Muscle of back (tissue), 13 donors: ENCODE measurements around the gene RAX. TPM values are rescaled to one million over a fixed set of nuclear protein-coding genes. Genes with fewer than 3 reads are reported as not detected.
A peak's percentile ranks its signal among the peaks of the same experiment; 100 is the strongest.

Source experiments
- DNase-seq, 3 donors: peaks; one replicate each; pipeline versions ENCODE4 v3.0.0 to v3.0.0-alpha.2; 2013
- long read RNA-seq, 9 donors: transcript quantifications; one replicate each; lab custom pipeline, GENCODE V29; 2026
- polyA plus RNA-seq, 10 donors: library from polyadenylated mRNA; unstranded; fragments of 120-200 nt; gene quantifications; one replicate each; pipeline ENCODE4 v1.2.1, GENCODE V29; 2013; ENCODE audit not compliant: insufficient read length in 10 of 10

The RAX gene
- under 1 TPM in 1 of 10 donors, not detected in 9; 0.27 TPM for polyA plus RNA-seq
- long read RNA-seq, donor 1, result 0 reads
- long read RNA-seq, donor 2, result 0 reads
- long read RNA-seq, donor 3, result 0 reads
- long read RNA-seq, donor 4, result 0 reads
- long read RNA-seq, donor 5, result 0 reads
- long read RNA-seq, donor 6, result 0 reads
- long read RNA-seq, donor 7, result 0 reads
- long read RNA-seq, donor 8, result 0 reads
- long read RNA-seq, donor 9, result 0 reads

DNA sequence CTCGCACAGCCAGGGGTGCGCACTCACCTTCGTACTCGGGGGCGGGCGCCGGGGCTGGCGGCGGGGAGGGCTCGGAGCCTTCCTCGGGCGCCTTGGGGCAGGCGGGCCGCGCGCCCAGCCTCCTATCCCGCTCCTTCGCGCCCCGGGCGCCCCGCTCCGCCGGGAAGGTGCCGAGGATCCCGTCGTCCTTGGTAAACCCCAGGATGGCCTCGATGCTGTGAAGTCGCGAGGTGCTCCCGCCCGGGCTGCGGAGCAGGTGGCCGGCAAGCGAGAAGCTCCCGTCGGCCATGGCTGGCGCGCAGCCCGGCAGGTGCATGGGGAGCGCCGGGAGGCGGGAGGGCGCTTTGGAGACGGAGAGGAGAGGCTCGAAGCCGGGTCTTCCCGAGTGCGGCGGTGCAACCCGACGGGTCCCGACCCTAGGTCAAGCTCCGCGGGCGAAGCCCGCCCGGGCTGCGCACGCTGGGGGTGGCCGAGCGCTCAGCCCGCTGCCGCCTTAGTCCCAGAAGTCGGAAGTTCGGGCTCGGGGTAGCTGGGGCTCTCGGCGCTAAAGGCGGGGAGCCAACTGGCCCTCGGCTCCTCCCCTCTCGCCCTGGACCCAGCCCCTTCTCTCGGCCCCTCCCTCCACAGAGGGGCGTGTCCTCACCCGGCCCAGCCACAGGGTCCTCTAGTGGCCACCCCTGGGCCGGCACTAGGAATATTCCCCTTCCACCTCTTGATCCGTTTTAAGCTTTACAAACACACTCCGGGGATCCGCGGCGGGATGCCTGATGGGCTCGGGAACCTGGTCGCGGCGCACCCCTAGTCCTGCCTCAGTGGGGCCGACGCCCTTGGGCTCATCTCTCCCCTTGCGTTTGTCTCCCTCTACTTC, at the start of gene RAX:
TSS of gene RAX (minus strand) at position 564 of the 868 bp plus-strand sequence. CDS start at position 316, 248 bp downstream.
- peak in 1 of 3 donors; percentile 21 for DNase-seq

DNA sequence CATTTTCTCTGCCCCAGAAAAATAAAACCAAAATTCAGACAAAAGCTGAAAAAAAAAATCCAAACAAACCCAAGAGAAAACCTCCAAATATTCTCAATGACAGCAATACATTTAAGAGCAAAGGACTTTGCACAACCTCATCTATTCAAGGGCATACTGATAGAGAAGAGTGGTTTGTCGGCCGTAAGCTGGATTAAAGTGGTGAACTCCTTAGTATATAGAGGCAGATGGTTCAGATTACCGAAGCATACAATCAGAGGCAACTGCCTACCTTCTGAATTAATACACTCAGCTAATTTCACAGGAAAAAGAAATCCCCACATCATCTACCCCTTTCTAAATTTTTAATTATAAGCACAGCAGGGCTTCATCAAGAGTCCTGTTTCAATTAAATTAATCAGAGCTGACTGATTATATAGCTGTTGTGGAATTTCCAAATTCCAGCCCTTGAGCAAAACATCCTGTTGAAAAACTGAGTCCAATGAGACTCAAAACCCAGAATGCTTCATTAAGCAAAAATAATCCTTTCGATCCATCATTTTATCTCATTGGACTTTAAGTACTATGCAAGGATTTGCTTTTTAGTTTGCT, 45.3 kb upstream of the RAX start, which contains the start of gene CPLX4:
TSS of gene CPLX4 (minus strand) at position 190 of the 591 bp plus-strand sequence. CDS start at position 3, 187 bp downstream.
- DNase-seq, result no peak

DNA sequence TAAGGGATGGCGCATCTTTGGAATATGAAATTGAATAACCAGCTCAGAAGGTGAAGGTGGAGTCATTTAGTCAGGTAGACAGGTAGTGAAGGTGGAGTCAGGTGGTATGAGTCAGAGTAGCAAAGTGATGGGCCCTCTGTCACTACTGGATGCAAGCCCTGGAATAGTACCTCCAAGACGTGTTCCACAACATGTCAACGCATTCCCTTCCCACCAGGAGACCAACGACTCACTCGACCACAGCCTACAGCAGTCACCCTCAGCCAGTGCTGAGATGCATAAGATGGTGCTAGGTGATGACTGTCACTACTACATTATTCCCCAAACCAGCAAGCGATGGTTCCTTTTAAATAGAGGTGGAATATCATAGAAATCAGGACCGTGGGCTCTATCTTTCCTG, 38.4 kb upstream of the RAX start:
- DNase-seq, result no peak

DNA sequence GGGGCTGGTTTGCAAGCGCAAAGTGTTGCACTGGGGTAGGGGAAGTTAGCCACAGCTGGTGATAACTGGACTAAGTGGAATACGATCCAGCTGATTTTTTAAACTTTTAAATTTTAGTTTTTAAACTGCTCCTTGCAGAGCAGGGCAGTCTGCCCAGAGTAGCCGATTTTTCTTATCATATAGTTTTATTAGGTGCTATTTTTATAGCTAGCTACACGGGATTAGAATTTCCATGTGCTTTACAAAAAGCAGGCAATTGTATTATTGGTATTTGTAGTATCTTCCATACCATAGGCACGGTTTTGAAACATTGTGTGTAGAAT, 35.6 kb upstream of the RAX start:
- DNase-seq, result no peak

DNA sequence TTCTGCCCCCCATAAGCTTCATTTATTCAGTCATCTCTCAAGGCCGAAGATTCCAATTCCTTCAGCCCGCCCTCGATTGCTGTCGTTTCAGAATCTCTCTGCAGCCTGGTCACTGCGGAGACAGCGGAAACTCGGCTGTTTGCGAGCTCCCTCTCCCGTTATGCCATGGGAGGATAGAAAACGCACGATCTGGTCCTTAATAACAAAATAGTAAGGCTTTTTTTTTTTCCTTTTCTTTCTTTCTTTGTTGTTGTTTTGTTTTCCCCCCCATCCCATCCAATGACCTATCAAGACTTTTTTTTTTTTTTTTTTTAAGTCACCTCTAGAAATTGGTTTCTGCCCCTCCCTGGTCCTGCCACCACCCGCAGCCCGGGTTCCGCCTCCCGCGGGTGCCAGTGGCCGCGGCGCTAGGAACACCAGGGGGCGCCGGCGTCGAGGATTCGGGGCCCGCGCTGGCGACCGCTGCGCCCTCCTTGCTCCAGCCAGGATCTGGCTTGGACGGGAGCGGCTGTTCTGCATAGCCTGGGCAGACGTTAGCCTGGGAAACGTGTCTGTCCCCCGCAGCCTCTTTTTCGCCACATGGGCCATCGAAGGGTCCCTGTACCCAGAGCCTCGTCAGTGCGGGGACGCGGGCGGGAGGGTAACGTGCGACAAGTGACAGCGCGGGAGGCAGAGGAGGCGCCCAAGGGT, 35.1 kb upstream of the RAX start:
- DNase-seq, result peak; percentile 61 to 92 (median 77)

DNA sequence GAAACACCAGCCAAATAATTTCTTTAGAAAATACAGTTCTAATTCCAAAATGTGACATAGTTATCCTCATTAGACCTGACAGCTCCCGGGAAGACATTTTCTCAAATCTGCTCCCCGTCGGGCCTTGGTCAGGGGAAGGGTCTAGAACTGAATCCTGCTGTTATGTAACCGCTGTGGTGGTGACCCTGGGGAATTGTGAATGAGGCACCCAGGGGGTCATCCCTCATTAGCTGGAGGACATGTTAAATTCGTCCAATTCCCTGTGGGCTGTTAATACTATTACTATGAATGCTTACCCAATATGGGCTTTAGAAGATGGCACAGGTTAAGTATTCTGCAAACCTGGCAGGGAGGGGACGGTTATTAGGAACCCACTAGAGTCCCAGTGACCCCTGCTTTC, 33.4 kb upstream of the RAX start:
- no peak for DNase-seq

DNA sequence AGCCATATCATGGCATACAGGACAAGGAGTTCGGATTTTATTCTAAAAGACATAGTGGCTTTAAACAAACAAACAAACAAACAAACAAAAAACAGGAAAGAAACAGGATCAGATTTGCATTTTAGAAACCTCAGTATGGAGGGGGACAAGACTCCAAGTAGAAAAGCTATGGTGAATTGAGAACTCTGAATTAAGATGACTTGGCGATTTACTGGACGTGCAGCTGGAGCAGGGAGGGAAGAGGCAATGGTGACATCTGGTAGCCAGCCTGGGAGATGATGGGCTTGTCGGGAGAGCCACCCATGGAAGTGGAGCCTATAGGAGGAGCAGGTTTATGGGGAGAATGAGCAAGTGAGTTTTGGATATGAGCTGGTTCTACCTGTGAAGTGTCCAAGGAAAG, 32.0 kb upstream of the RAX start:
- no peak for DNase-seq

DNA sequence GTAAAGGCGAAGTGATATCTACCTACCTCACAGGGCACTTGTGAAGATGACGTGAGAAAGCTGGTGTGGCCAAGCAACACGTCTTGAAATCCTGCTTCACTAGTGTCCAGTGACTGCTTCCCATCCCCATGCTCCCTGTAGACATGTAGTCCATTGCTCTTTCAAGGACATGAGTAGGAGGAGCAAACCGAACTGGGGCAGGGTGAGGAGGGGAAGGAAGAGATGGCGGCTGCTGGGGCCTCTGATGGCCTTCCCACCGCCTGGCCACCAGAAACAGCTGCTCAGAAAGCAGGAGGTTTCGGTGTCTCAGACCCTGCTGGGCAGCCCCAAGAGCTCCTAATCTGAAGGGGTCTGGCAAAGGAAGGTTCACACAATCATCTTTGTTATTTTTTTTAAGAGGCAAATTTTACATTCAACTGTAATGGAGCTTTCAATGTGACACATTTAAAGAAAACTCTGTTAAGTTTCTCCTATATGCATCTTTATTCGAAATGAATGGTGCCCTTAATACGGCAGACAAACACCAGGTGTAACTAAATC, 30.5 kb upstream of the RAX start:
- DNase-seq, result no peak

DNA sequence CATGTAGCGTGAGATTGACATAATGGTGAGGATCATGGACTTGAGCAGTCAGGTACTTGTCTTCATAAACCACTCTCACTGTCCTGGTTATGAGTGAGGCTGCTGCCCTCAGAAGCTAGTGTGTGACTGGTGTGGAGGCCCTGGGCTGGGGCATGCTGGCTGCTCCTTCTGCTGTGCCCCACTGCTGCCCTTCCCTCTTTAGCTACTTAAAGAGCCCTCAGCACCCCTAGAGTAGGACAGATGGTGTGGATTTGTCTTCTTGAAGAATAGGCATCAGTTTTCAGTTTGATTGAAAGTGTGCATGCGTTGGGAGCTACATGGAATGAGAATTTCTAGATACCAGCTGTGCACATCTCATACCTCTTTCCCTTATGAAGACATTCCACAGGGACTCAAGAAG, 29.8 kb upstream of the RAX start:
- no peak for DNase-seq

DNA sequence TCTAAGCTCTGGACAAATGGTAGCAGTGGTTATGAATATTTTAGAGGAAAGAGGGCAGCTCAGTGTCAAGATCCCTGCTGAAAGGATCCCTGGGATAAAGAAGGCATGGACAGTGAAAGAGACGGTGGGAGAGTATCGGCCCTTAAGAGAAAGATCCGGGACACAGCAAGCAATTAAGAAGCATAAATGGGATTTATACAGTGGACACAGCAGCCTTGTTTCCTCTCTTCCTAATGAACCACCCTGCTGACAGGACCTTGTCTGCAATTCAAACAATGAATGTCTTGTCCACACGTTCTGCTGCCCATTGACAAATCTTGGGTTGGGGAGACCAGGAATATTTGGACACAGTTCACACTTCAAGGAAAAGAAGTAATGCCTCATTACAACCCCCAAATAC, 28.7 kb upstream of the RAX start:
- DNase-seq, result no peak

DNA sequence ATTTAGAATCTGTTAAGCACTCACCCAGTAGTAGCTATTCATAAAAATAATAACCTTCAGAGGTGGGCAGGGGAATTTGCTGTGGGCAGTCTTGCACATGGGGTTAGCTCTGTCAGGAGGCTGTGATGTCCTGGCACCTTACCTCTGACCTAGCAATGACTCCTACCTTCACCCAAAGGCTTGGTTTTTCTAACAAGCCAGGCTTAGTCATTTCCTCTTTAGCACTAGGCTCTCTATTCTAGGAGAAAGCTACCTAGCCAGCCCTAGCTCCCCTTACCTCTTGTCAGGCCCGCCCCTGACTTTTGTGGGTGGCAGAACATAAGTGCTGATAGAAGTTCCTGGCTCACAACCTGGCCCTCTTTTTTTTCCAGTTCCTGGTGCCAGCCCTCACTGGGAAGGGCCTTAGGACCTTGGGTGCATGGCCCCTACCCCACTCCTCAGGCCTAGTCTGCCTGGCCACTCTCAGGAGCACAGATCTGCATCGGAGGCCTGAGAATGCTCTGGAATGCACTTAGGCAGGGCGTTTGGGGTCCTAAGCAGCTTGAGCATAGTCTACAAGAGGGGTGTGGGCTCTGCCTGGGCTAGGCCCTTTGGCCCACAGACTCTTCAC, 27.5 kb upstream of the RAX start:
- no peak for DNase-seq

DNA sequence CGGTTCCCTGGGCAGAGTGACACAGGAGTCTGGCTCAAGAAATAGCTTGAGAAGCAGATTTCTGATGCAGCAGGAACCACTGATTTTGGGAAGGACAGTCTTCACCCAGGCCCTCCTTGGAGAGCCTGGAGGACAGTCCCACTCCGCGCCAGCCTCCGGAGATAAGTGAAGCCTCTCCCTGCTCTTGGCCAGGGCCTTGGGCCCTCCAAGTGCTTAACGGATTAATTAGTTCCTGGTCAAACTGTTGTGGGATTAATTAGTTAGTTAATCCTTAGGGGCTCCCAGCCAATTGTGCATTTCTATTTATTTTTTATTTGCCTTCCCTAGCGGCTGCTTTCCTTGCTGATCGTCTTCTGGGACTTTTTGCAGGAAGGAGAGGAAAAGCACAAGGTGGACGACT, 25.6 kb upstream of the RAX start:
- DNase-seq, result no peak

DNA sequence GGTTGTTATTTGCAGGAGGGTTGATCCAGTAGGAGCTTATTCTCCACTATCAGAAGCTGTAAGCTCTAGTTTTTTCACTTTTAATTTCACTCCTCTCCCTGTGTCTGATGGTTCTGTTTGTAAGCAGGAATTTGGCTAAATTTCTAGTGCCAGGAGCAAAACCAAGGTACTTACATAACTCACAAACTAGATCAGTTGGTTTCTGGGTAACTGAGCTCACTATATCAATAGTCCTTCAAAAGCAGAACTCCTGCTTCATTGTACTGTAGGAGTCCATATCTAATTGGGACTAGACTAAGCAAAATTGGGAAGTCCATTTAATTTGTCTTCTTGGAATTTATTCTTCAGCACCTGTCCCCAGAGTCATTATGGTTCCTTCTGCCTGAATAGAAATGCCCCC, 20.1 kb upstream of the RAX start:
- DNase-seq, result no peak

DNA sequence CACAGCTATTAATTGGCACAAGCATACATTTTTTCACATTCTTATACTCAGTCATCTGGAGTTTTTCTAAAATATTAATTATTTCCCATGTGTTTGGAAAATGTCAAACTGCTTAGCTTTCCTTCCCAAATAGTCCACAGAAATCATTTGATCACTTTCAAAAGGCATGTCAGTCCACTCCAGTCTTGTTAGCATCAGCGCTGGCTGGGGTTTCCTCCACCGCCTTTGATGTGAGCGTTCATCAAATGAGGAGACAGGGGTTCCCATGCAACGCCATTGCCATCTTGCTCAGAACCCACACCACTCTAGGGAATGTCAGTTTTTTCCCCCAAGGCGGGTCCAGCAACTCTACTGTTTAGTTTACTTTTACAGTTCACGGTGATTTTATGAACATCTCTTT, 13.1 kb upstream of the RAX start:
- no peak for DNase-seq

DNA sequence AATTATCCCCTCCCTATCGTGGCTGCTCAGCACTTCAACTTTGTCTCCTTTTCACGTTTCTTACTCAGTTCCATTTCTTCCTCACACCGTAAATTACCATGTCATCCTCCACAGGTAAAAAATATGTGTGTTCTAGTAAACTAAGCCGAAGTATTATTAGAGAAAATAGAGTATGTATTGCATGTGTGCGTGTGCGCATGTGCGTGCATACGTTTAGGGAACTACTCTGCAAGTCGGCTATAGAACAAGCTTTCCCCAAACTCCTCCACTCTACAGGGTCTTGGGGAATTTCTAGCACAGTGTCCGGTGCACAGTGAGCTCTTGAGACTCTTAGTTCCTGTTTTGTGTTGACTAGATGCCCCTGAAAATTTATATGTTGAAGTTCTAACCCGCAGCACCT, 9.1 kb upstream of the RAX start:
- no peak for DNase-seq

DNA sequence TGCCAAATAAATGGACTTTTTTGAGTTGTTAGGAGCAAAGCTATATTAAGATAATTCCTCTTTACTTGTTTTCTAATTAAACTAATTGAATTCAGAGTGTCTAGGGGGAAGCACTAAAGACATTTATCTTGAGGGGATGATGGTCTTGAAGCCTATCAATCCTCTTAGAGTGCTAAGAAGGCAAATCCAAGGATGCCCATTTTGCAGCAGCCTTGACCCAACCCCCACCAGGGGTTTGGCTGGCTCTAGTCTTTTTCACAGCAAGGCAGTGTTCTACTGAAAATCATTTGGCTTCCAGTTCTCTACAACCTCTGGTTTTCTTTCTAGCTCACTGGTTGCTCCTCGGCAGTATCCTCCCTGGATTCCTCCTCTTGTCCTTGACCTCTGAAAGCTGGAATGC, 6.5 kb upstream of the RAX start:
- DNase-seq, result no peak

DNA sequence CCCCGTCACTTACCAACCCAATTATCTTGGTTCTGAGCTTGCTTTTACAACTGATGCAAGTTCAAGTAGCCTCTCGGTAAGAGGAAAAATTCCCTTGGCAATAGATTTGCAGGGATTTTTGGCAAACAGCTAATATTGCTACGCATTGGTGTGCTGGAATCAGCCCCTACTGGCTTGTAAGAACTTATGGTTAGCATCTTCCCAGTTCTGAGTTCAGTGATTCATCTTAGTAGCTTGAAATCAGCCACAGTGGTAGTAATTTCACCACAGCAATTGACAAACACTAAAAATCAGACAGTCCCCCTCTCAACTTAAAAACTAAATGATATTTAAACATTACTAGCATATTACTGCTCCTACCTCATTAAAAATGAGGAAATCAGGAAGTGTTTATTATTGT, 5.9 kb upstream of the RAX start:
- no peak for DNase-seq

DNA sequence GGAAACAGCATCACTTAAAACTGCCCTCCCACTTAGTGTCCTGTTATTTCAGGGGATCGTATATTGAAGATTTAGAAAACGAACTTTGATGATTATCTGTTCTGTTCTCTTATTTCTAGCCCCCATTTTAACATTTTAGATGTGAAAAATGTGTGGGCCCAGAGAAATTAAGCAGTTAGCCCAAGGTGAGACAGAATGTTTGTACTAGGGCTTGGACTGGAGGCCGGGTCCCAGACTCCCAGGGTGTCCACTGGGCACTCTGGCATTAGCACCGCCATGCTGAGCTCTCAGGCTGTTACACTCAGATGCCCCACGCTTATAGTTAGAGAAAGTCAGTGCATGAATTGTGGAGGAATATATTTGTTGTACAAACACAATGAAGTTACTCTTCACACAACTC, 5.5 kb upstream of the RAX start:
- DNase-seq, result no peak

DNA sequence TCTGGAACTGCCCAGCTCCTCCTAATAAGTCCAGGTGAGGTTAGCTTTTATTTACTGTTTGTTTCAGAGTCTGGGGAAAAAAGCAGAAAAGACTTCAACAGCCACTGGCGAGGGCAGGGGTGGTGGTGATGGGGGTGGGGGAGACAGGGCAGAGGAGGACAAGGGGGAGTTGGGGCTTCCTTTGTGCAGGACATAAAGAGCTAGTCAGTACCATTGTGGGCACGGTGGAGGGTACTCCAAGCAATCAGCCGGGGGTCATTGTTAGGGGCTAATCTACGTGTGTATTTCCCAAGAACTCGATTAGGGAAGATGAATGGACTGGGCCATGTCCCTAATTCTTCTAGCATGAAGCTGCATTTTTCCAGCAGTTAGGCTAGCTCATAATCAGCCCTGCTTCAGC, 2.8 kb upstream of the RAX start:
- no peak for DNase-seq

DNA sequence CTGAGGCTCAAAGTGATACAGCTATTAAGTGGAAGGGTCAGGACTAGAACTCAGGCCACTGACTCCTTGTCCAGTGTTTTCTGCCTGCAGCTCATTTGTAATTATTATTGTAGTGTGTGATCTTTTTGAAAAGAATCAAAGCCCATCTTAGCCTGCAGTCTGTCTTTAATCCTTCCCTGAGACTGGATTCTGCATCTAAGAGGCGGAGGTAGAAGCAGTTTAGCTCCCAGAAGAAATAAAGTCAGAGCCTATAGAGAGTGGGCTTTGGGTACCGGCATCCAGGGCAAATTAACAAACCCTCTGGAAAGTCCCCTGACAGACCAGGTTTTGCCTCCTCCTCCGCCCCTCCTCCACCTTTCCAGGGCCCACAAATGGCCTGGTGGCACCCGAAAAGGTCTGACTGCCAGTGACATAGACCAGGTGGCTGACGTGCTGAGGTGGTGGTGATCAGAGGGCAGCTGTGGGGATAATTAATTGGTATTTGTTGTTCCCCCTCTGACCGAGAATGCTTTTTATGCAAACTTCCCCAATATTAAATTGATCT, 2.2 kb upstream of the RAX start:
- no peak for DNase-seq

DNA sequence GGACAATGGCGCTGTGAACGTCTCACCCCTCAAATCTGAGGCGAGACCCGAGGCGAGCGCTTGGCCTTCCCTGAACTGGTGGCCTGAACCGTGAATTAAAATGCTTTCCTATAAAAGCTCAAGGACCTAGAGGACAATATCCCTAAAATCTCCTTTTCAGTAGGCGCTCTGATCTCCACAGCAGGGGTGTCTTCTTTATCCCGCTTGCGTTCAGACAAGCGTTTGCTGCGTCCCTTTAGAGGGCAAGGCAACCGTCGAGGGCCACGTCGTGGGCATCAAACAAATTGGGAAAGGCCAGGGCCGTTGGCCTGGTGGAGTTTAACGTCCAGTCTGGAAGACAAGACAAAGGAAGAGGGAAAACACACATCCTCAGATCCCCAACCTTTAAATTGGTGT, 1.3 kb upstream of the RAX start:
- DNase-seq, result no peak
